Trophoblast cell (in vitro differentiated cells and primary cell): ENCODE measurements around the gene GXYLT1.
A peak's percentile ranks its signal among the peaks of the same experiment; 100 is the strongest.

ENCODE experiments used
- DNase-seq, 2 donors: peaks; one replicate each; pipeline ENCODE4 v3.0.0-alpha.2; 2016
- H2AFZ ChIP-seq: 2 replicates; pipeline ENCODE4 v1.6.1; 2013; ENCODE audit warnings: low read length, moderate library complexity, mild to moderate bottlenecking; ENCODE audit not compliant: insufficient read depth, poor library complexity
- H2AK5ac ChIP-seq: 2 replicates; pipeline ENCODE4 v1.6.1; 2013; ENCODE audit warnings: mild to moderate bottlenecking, low read length
- H2BK120ac ChIP-seq: 2 replicates; pipeline ENCODE4 v1.6.1; 2013; ENCODE audit warnings: low read length, mild to moderate bottlenecking, moderate library complexity; ENCODE audit not compliant: insufficient read depth, poor library complexity
- H2BK12ac ChIP-seq: 2 replicates; pipeline ENCODE4 v1.6.1; 2013; ENCODE audit warnings: mild to moderate bottlenecking, low read length, moderate library complexity
- H2BK5ac ChIP-seq: 2 replicates; pipeline ENCODE4 v1.6.1; 2013; ENCODE audit warnings: low read length, low read depth, moderate library complexity, mild to moderate bottlenecking; ENCODE audit not compliant: poor library complexity
- H3K14ac ChIP-seq: 2 replicates; pipeline ENCODE4 v1.6.1; 2013; ENCODE audit warnings: mild to moderate bottlenecking, low read length
- H3K18ac ChIP-seq: 2 replicates; pipeline ENCODE4 v1.6.1; 2013; ENCODE audit warnings: mild to moderate bottlenecking, low read length
- H3K23ac ChIP-seq: 2 replicates; pipeline ENCODE4 v1.6.1; 2013; ENCODE audit warnings: low read length
- H3K27ac ChIP-seq: 2 replicates; pipeline ENCODE4 v1.5.1; 2013; ENCODE audit warnings: low read depth, mild to moderate bottlenecking, inconsistent platforms, low read length, moderate library complexity
- H3K27me3 ChIP-seq: 2 replicates; pipeline ENCODE4 v1.6.1; 2013; ENCODE audit warnings: inconsistent platforms, mild to moderate bottlenecking, low read length, moderate library complexity; ENCODE audit not compliant: insufficient read depth
- H3K36me3 ChIP-seq, 2 experiments: 1 replicate in 1 of 2; 2 replicates in 1 of 2; pipeline ENCODE4 v1.6.1; 2013; ENCODE audit warnings: low read length in 2 of 2, mild to moderate bottlenecking in 2 of 2, moderate library complexity in 1 of 2; ENCODE audit not compliant: insufficient read depth in 2 of 2, control insufficient read depth in 1 of 2
- H3K4ac ChIP-seq: 2 replicates; pipeline ENCODE4 v1.6.1; 2013; ENCODE audit warnings: low read depth, mild to moderate bottlenecking, low read length, moderate library complexity
- H3K4me1 ChIP-seq, 2 experiments: 1 replicate in 1 of 2; 2 replicates in 1 of 2; pipeline ENCODE4 v1.6.1; 2013; ENCODE audit warnings: low read length in 2 of 2, mild to moderate bottlenecking in 2 of 2, moderate library complexity in 1 of 2; ENCODE audit not compliant: insufficient read depth in 2 of 2, control insufficient read depth in 1 of 2
- H3K4me2 ChIP-seq: 2 replicates; pipeline ENCODE4 v1.6.1; 2013; ENCODE audit warnings: inconsistent platforms, mild to moderate bottlenecking, low read length, moderate library complexity
- H3K4me3 ChIP-seq: 2 replicates; pipeline ENCODE4 v1.5.1; 2013; ENCODE audit warnings: mild to moderate bottlenecking, low read depth, low read length, inconsistent platforms
- H3K79me1 ChIP-seq: one replicate; pipeline ENCODE4 v1.6.1; 2013; ENCODE audit warnings: low read length
- H3K79me2 ChIP-seq: 2 replicates; pipeline ENCODE4 v1.6.1; 2013; ENCODE audit warnings: low read length, mild to moderate bottlenecking; ENCODE audit not compliant: control insufficient read depth, insufficient read depth, poor library complexity
- H3K9ac ChIP-seq: 2 replicates; pipeline ENCODE4 v1.6.1; 2013; ENCODE audit warnings: mild to moderate bottlenecking, low read length
- H3K9me3 ChIP-seq: 2 replicates; pipeline ENCODE4 v1.6.1; 2013; ENCODE audit warnings: low read depth, mild to moderate bottlenecking, control low read depth, inconsistent platforms, low read length; ENCODE audit not compliant: insufficient read depth
- H4K12ac ChIP-seq: 2 replicates; pipeline ENCODE4 v1.6.1; 2013; ENCODE audit warnings: low read depth, mild to moderate bottlenecking, low read length, moderate library complexity
- H4K8ac ChIP-seq: 2 replicates; pipeline ENCODE4 v1.6.1; 2013; ENCODE audit warnings: low read depth, mild to moderate bottlenecking, low read length, moderate library complexity
- H4K91ac ChIP-seq: one replicate; pipeline ENCODE4 v1.6.1; 2013; ENCODE audit warnings: low read depth, mild to moderate bottlenecking, low read length, moderate library complexity
- WGBS: extraction: QIAGEN DNeasy Blood & Tissue Kit; methylation state at CpG from one replicate; pipeline ENCODE4 v1.1.7; 2013; ENCODE audit warnings: missing lambda C conversion rate; ENCODE audit not compliant: insufficient read length, insufficient coverage; ENCODE audit errors: extremely low coverage; 5-methylcytosine and 5-hydroxymethylcytosine counted together

Gene GXYLT1

DNA sequence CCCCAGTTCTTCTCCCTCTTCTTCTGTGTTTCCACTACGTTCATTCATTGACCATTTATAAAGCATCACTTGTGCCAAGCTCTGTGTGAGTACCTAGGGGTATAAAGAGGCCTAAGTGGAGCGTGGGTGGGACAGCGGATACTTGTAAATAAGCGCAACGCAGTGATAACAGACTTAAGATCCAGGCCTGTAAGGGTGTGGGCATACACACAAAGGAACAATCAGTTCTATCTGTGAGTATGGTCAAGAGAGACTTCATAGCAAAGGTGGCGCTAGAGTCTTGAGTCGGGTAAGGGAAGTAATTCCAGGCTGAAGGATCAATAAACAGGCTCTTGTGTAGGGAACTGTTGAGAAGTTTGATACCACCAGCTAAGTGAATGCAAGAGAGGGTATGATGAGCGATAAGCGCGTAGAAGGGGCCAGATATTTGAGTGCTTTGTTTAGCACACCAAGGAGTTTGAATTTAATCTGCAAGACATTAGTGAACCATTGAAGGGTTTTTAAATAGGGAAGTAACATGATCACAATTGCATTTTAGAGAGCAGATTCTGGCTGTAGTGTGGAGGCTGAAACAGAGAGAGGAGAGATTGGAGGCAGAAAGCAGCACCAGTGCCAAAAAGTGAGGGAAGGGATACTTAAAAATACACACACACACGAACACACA lies 1.0 kb upstream of the GXYLT1 start:
- H3K14ac ChIP-seq: no peak overlapping the region
- H3K18ac ChIP-seq: no peak overlapping the region
- H2AFZ ChIP-seq: peak overlapping the region; percentile 50
- peaks cover 0 to 5% of the 10 kb centered on the region in 2 experiments for H3K4me1 ChIP-seq
- peaks cover 6% of the 10 kb centered on the region for H3K79me2 ChIP-seq
- peaks cover 7% of the 10 kb centered on the region for H3K79me1 ChIP-seq
- no peak overlapping the region for H2AK5ac ChIP-seq
- no peak overlapping the region for H3K23ac ChIP-seq
- no peak overlapping the region for H4K12ac ChIP-seq
- H4K91ac ChIP-seq: no peak overlapping the region
- no peak overlapping the region for H2BK5ac ChIP-seq
- peak overlapping the region; percentile 25 for H4K8ac ChIP-seq
- H3K4me2 ChIP-seq: peak overlapping the region; percentile 70
- H3K9ac ChIP-seq: no peak overlapping the region
- H3K4ac ChIP-seq: no peak overlapping the region
- H3K36me3 ChIP-seq: no peaks in the 10 kb centered on the region
- WGBS: no CpG with 5 or more reads among the region's 11 CpGs
- H3K27ac ChIP-seq: no peak overlapping the region
- no peaks in the 10 kb centered on the region for H3K9me3 ChIP-seq
- no peak overlapping the region for H3K4me3 ChIP-seq
- H3K27me3 ChIP-seq: no peaks in the 10 kb centered on the region
- DNase-seq: no peak
- no peak overlapping the region for H2BK120ac ChIP-seq
- H2BK12ac ChIP-seq: no peak overlapping the region

- Histone ChIP-seq H3K79me1 (peaks cover 7% of the 10 kb centered on the region), H3K4me2 (peak overlapping the region; percentile 70), H4K12ac (no peak overlapping the region), H4K91ac (no peak overlapping the region), H3K4ac (no peak overlapping the region), H3K27me3 (no peaks in the 10 kb centered on the region), H3K9me3 (no peaks in the 10 kb centered on the region), H3K36me3 (no peaks in the 10 kb centered on the region), H2BK12ac (no peak overlapping the region), H3K14ac (no peak overlapping the region), H3K27ac (peak overlapping the region; percentile 22), H3K23ac (no peak overlapping the region), H3K9ac (no peak overlapping the region), H2BK5ac (no peak overlapping the region), H3K18ac (no peak overlapping the region), H4K8ac (peak overlapping the region; percentile 11), H3K79me2 (peaks cover 6% of the 10 kb centered on the region), H3K4me3 (peak overlapping the region; percentile 97), H2BK120ac (no peak overlapping the region), H2AK5ac (no peak overlapping the region), H3K4me1 (peaks cover 0 to 5% of the 10 kb centered on the region in 2 experiments), H2AFZ (peak overlapping the region; percentile 23)
- no CpG with 5 or more reads among the region's 8 CpGs for WGBS
- no peak for DNase-seq
These were observed 499 bp upstream of the GXYLT1 start for GRCh38 chr12:42145197-42145549.

DNA sequence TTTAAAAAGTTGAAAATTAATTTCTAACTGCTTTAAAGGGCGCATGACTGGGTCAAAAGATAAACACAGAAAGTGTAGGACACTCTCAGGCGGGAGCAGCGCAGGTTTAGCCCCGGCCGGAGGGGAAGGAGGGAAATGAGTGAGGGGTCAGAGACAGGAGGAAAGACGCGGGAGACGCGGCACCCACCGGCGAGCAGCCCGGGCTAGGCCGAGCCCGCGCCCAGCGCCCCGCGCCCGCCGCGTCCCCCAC lies 591 bp downstream of the GXYLT1 start:
- WGBS: no CpG with 5 or more reads among the region's 21 CpGs
- H2AK5ac ChIP-seq: no peak overlapping the region
- peak overlapping the region; percentile 81 for H3K27ac ChIP-seq
- H2BK120ac ChIP-seq: peak overlapping the region; percentile 26
- peak overlapping the region; percentile 60 for H4K8ac ChIP-seq
- H3K23ac ChIP-seq: no peak overlapping the region
- H4K91ac ChIP-seq: peak overlapping the region; percentile 58
- peak overlapping the region; percentile 80 for H2AFZ ChIP-seq
- no peaks in the 10 kb centered on the region for H3K9me3 ChIP-seq
- H3K18ac ChIP-seq: peak overlapping the region; percentile 44
- H3K27me3 ChIP-seq: no peaks in the 10 kb centered on the region
- H4K12ac ChIP-seq: peak overlapping the region; percentile 45
- peak overlapping the region; percentile 4 for H3K4ac ChIP-seq
- peaks cover 0 to 5% of the 10 kb centered on the region in 2 experiments for H3K4me1 ChIP-seq
- peak overlapping the region; percentile 97 for H3K4me3 ChIP-seq
- peak overlapping the region; percentile 45 for H3K14ac ChIP-seq
- H3K79me2 ChIP-seq: peaks cover 6% of the 10 kb centered on the region
- peak overlapping the region; percentile 64 for H3K9ac ChIP-seq
- H2BK5ac ChIP-seq: peak overlapping the region; percentile 58
- no peak for DNase-seq
- peaks cover 7% of the 10 kb centered on the region for H3K79me1 ChIP-seq
- peak overlapping the region; percentile 18 for H2BK12ac ChIP-seq
- H3K36me3 ChIP-seq: no peaks in the 10 kb centered on the region
- H3K4me2 ChIP-seq: peak overlapping the region; percentile 70

DNA sequence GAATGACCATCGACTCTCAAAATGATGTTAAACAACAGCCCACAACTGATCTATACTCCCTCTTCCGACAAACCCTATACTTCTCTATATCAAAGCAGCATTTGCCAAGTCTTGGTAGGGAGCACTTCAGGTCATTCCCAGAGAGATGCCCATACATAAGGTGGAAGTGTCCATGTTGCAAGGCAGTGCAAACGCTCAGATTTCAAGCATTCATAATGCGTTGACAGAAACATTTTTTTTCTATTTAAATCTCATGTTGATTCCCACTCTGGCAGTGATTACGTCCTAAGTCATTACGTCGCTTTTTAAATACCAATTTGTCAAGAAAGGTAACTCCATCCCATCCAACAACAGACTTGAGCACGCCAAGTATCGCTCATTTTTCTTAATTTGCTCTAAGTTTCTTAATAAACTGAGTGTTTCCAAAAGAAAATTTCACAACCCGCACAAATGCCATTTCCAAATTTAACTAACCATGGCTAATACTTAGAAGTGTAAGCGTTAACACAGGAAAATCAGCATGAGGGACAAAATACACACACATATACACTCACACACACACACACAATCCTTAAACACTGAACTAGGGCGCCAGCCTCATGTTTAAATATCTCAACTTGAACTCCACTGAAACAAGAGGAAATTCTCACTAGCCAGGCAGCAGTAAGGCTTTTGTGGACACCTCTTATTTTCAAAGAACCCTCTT lies 1.1 kb downstream of the GXYLT1 start:
- H2BK120ac ChIP-seq: no peak overlapping the region
- no peak overlapping the region for H4K12ac ChIP-seq
- WGBS: no CpG with 5 or more reads among the region's 12 CpGs
- no peak overlapping the region for H2BK5ac ChIP-seq
- H3K4me2 ChIP-seq: peak overlapping the region; percentile 70
- peak overlapping the region; percentile 81 for H3K27ac ChIP-seq
- no peak overlapping the region for H2AK5ac ChIP-seq
- H3K18ac ChIP-seq: no peak overlapping the region
- peaks cover 7% of the 10 kb centered on the region for H3K79me1 ChIP-seq
- peak overlapping the region; percentile 64 for H3K9ac ChIP-seq
- no peak overlapping the region for H3K14ac ChIP-seq
- H3K36me3 ChIP-seq: no peaks in the 10 kb centered on the region
- H4K8ac ChIP-seq: no peak overlapping the region
- no peaks in the 10 kb centered on the region for H3K27me3 ChIP-seq
- no peak overlapping the region for H2BK12ac ChIP-seq
- DNase-seq: peak in 1 of 2 donors; percentile 36
- H3K23ac ChIP-seq: no peak overlapping the region
- peaks cover 0 to 5% of the 10 kb centered on the region in 2 experiments for H3K4me1 ChIP-seq
- no peaks in the 10 kb centered on the region for H3K9me3 ChIP-seq
- peak overlapping the region; percentile 97 for H3K4me3 ChIP-seq
- peaks cover 6% of the 10 kb centered on the region for H3K79me2 ChIP-seq
- no peak overlapping the region for H2AFZ ChIP-seq
- no peak overlapping the region for H4K91ac ChIP-seq
- H3K4ac ChIP-seq: peak overlapping the region; percentile 4
